ENCODE data around the gene TSPAN3. TPM values are rescaled to one million over a fixed set of nuclear protein-coding genes. Genes with fewer than 3 reads are reported as not detected.

TSPAN3 gene
- total and polyA plus RNA-seq, 10 of the 15 experiments (the other 5 are each of a cell fraction or from before 2014, with no cell fraction given) = 18.9 to 114 (median 57.2) TPM

- TF ChIP-seq PBX3 (IDR thresholded peaks at IDR 0.05; ENCODE audit: insufficient replicate concordance, low read depth, low read length) (no peak), ZNF622 (IDR thresholded peaks at IDR 0.05) (no peak), REST (IDR thresholded peaks at IDR 0.05; ENCODE audit: low read depth, low read length) (no peak), NBN (IDR thresholded peaks at IDR 0.05) (no peak), MTA3 (IDR thresholded peaks at IDR 0.05; ENCODE audit: borderline replicate concordance, low read length) (no peak), NKRF (conservative IDR thresholded peaks at IDR 0.05) (no peak), IKZF1 (conservative IDR thresholded peaks at IDR 0.05) (no peak), ZNF384 (IDR thresholded peaks at IDR 0.05; ENCODE audit: borderline replicate concordance, low read depth, low read length) (no peak)
Measured at GRCh38 chr15:77048135-77048876, 22.6 kb downstream of the TSPAN3 start (continued).
